ENCODE results near the gene SYP. TPM values are rescaled to one million over a fixed set of nuclear protein-coding genes. Genes with fewer than 3 reads are reported as not detected.
"Not testable (repeated sequence)": the region's sequence is repeated elsewhere in the genome, so short reads cannot be mapped to it uniquely, and the experiment has no call there.

SYP gene
- total RNA-seq, 2 experiments from 2014 or later: 0.79 to 2.9 TPM

GRCh38 chrX:49153467-49153866 lies 46.5 kb downstream of the SYP start:
- H3K4me3 ChIP-seq (ENCODE audit: low read depth, low read length, poor library complexity, severe bottlenecking): no peak overlapping the region
- H3K4me2 ChIP-seq (ENCODE audit: low read length): no peak overlapping the region
- no peaks in the 10 kb centered on the region for H3K36me3 ChIP-seq (ENCODE audit: insufficient read depth, low read length)
- no peaks in the 10 kb centered on the region for H3K9me2 ChIP-seq (ENCODE audit: insufficient read depth, low read length)
- POLR2A ChIA-PET: interaction anchor here (0.6 kb wide), 1 partner anchor 40 kb away, joined by 5 read pairs; no protein-coding TSS in a partner anchor
- TF ChIP-seq EZH2phosphoT487 (IDR thresholded peaks at IDR 0.05; ENCODE audit: borderline replicate concordance, low read depth, low read length): no peak
- no peak for TF ChIP-seq CTCF (conservative IDR thresholded peaks at IDR 0.05; ENCODE audit: low read length)
- no peak for DNase-seq (ENCODE audit: low spot score)
- intact Hi-C loops (cut with micrococcal nuclease; ENCODE audit: unreplicated experiment): no loop called here
- CTCF ChIA-PET (ENCODE audit: unreplicated experiment): no interaction called here
- no peaks in the 10 kb centered on the region for H3K79me2 ChIP-seq (ENCODE audit: insufficient read depth, low read depth, low read length)
- H3K27ac ChIP-seq (ENCODE audit: low read depth, low read length, poor library complexity, severe bottlenecking): no peak overlapping the region
- no peaks in the 10 kb centered on the region for H3K9me3 ChIP-seq (ENCODE audit: low read length)
- H2AFZ ChIP-seq (ENCODE audit: low read length): no peak overlapping the region
- H4K20me1 ChIP-seq (ENCODE audit: insufficient read depth, low read length): no peaks in the 10 kb centered on the region
- no TSS peak for BruUV-seq (replicated peaks)
- peaks cover 13% of the 10 kb centered on the region for H3K4me1 ChIP-seq (ENCODE audit: insufficient read depth, low read length, poor library complexity, severe bottlenecking)

GRCh38 chrX:49149291-49149690 lies 50.7 kb downstream of the SYP start:
- DNase-seq (ENCODE audit: low spot score); H2AFZ ChIP-seq (ENCODE audit: low read length); H3K4me1 ChIP-seq (ENCODE audit: insufficient read depth, low read length, poor library complexity, severe bottlenecking); intact Hi-C loops (cut with micrococcal nuclease; ENCODE audit: unreplicated experiment); H3K79me2 ChIP-seq (ENCODE audit: insufficient read depth, low read depth, low read length); H3K27ac ChIP-seq (ENCODE audit: low read depth, low read length, poor library complexity, severe bottlenecking); H3K4me2 ChIP-seq (ENCODE audit: low read length); H3K9me3 ChIP-seq (ENCODE audit: low read length); H3K36me3 ChIP-seq (ENCODE audit: insufficient read depth, low read length); H3K9me2 ChIP-seq (ENCODE audit: insufficient read depth, low read length); CTCF ChIA-PET (ENCODE audit: unreplicated experiment); H4K20me1 ChIP-seq (ENCODE audit: insufficient read depth, low read length); H3K4me3 ChIP-seq (ENCODE audit: low read depth, low read length, poor library complexity, severe bottlenecking); BruUV-seq (replicated peaks): not testable (repeated sequence)
- POLR2A ChIA-PET: interaction anchor here (0.6 kb wide), 1 partner anchor 13 kb away, joined by 3 read pairs; no protein-coding TSS in a partner anchor

GRCh38 chrX:49148390-49149100 lies 51.4 kb downstream of the SYP start:
- DNase-seq (ENCODE audit: low spot score); POLR2A ChIA-PET; H3K4me3 ChIP-seq (ENCODE audit: low read depth, low read length, poor library complexity, severe bottlenecking); H3K27ac ChIP-seq (ENCODE audit: low read depth, low read length, poor library complexity, severe bottlenecking); BruUV-seq (replicated peaks); H4K20me1 ChIP-seq (ENCODE audit: insufficient read depth, low read length); H3K36me3 ChIP-seq (ENCODE audit: insufficient read depth, low read length); H3K9me3 ChIP-seq (ENCODE audit: low read length); CTCF ChIA-PET (ENCODE audit: unreplicated experiment); H3K9me2 ChIP-seq (ENCODE audit: insufficient read depth, low read length); H3K4me1 ChIP-seq (ENCODE audit: insufficient read depth, low read length, poor library complexity, severe bottlenecking); H2AFZ ChIP-seq (ENCODE audit: low read length); intact Hi-C loops (cut with micrococcal nuclease; ENCODE audit: unreplicated experiment); H3K4me2 ChIP-seq (ENCODE audit: low read length); H3K79me2 ChIP-seq (ENCODE audit: insufficient read depth, low read depth, low read length): not testable (repeated sequence)

- no TSS peak for BruUV-seq (replicated peaks)
- no peak overlapping the region for H3K27ac ChIP-seq (ENCODE audit: low read depth, low read length, poor library complexity, severe bottlenecking)
- H3K4me1 ChIP-seq (ENCODE audit: insufficient read depth, low read length, poor library complexity, severe bottlenecking): no peaks in the 10 kb centered on the region
- CTCF ChIA-PET (ENCODE audit: unreplicated experiment): no interaction called here
- DNase-seq (ENCODE audit: low spot score): no peak
- no peak overlapping the region for H2AFZ ChIP-seq (ENCODE audit: low read length)
- intact Hi-C loops (cut with micrococcal nuclease; ENCODE audit: unreplicated experiment): no loop called here
- H3K79me2 ChIP-seq (ENCODE audit: insufficient read depth, low read depth, low read length): no peaks in the 10 kb centered on the region
- no peaks in the 10 kb centered on the region for H3K9me2 ChIP-seq (ENCODE audit: insufficient read depth, low read length)
- TF ChIP-seq CTCF (conservative IDR thresholded peaks at IDR 0.05; ENCODE audit: low read length) (no peak), EZH2phosphoT487 (IDR thresholded peaks at IDR 0.05; ENCODE audit: borderline replicate concordance, low read depth, low read length) (no peak)
- no peaks in the 10 kb centered on the region for H3K9me3 ChIP-seq (ENCODE audit: low read length)
- H4K20me1 ChIP-seq (ENCODE audit: insufficient read depth, low read length): no peaks in the 10 kb centered on the region
- H3K4me3 ChIP-seq (ENCODE audit: low read depth, low read length, poor library complexity, severe bottlenecking): no peak overlapping the region
- POLR2A ChIA-PET: no interaction called here
- no peak overlapping the region for H3K4me2 ChIP-seq (ENCODE audit: low read length)
- H3K36me3 ChIP-seq (ENCODE audit: insufficient read depth, low read length): no peaks in the 10 kb centered on the region
Measured at GRCh38 chrX:49147936-49148335, 52.1 kb downstream of the SYP start.

Data from OCI-LY7 (cell line).